Suppressor macrophage (primary cell): ENCODE data around the gene PCDHGA8.
"Not testable (repeated sequence)": the region's sequence is repeated elsewhere in the genome, so short reads cannot be mapped to it uniquely, and the experiment has no call there.

Experiments used
- DNase-seq, 4 experiments: peaks; one replicate each; pipeline ENCODE4 v3.0.0-alpha.2; 2020 to 2022
- total RNA-seq, 17 experiments: gene quantifications; one replicate each; lab custom pipeline; 2026; ENCODE audit warnings: mixed read lengths in 6 of 17, inconsistent platforms in 3 of 17; lab: John Stamatoyannopoulos, UW

Gene PCDHGA8
- 0 to 1.2 (median 0.04) reads per million in 17 experiments for total RNA-seq

- no peak for DNase-seq
Observed at GRCh38 chr5:141392429-141393198, at the start of gene PCDHGA8. Gene PCDHGA8 (plus strand): TSS chr5:141392633. CDS start chr5:141392814, 181 bp downstream.

- no peak for DNase-seq
Observed at GRCh38 chr5:141342773-141343172, 49.7 kb upstream of the PCDHGA8 start.

- peak; percentile 9 to 44 (median 24) for DNase-seq
Observed at GRCh38 chr5:141343242-141343952, 49.0 kb upstream of the PCDHGA8 start, which contains the start of gene PCDHGA3. Gene PCDHGA3 (plus strand): TSS chr5:141343829. CDS start chr5:141344034, 205 bp downstream.

- DNase-seq, result no peak
Observed at GRCh38 chr5:141343953-141344463, 48.4 kb upstream of the PCDHGA8 start.

- no peak for DNase-seq
Observed at GRCh38 chr5:141345327-141345726, 47.1 kb upstream of the PCDHGA8 start.

- not testable (repeated sequence) for DNase-seq
Observed at GRCh38 chr5:141346017-141346416, 46.4 kb upstream of the PCDHGA8 start.

GRCh38 chr5:141349917-141350619 lies 42.4 kb upstream of the PCDHGA8 start, which contains the start of gene PCDHGB1:
Gene PCDHGB1 (plus strand): TSS chr5:141350099. CDS start chr5:141350261, 162 bp downstream.
- peak; percentile 5 to 50 (median 26) for DNase-seq

- DNase-seq, result no peak
Observed at GRCh38 chr5:141351591-141351990, 40.8 kb upstream of the PCDHGA8 start.

GRCh38 chr5:141354900-141355469 lies 37.4 kb upstream of the PCDHGA8 start, which contains the start of gene PCDHGA4:
Gene PCDHGA4 (plus strand): TSS chr5:141355021. CDS start chr5:141355108, 87 bp downstream.
- no peak for DNase-seq

GRCh38 chr5:141355641-141356040 lies 36.8 kb upstream of the PCDHGA8 start:
- DNase-seq, result no peak

- DNase-seq, result no peak
Observed at GRCh38 chr5:141356133-141356532, 36.3 kb upstream of the PCDHGA8 start.

GRCh38 chr5:141356950-141357349 lies 35.5 kb upstream of the PCDHGA8 start:
- no peak for DNase-seq

GRCh38 chr5:141359790-141360426 lies 32.5 kb upstream of the PCDHGA8 start, which contains the start of gene PCDHGB2:
Gene PCDHGB2 (plus strand): TSS chr5:141359994. CDS start chr5:141360136, 142 bp downstream.
- peak; percentile 18 to 39 (median 31) for DNase-seq

- no peak for DNase-seq
Observed at GRCh38 chr5:141360685-141361084, 31.7 kb upstream of the PCDHGA8 start.

- no peak for DNase-seq
Observed at GRCh38 chr5:141362719-141363118, 29.7 kb upstream of the PCDHGA8 start.

GRCh38 chr5:141363952-141364660 lies 28.3 kb upstream of the PCDHGA8 start, which contains the start of gene PCDHGA5:
Gene PCDHGA5 (plus strand): TSS chr5:141364162. CDS start chr5:141364331, 169 bp downstream.
- no peak for DNase-seq

GRCh38 chr5:141366016-141366896 lies 26.2 kb upstream of the PCDHGA8 start:
- no peak for DNase-seq

GRCh38 chr5:141369994-141370848 lies 22.2 kb upstream of the PCDHGA8 start, which contains the start of gene PCDHGB3:
Gene PCDHGB3 (plus strand): TSS chr5:141370242. CDS start chr5:141370395, 153 bp downstream.
- DNase-seq, result peak; percentile 11 to 64 (median 43)
